ENCODE data around the gene RNF213.
"Not testable (repeated sequence)": the region's sequence is repeated elsewhere in the genome, so short reads cannot be mapped to it uniquely, and the experiment has no call there.

Gene RNF213

DNA sequence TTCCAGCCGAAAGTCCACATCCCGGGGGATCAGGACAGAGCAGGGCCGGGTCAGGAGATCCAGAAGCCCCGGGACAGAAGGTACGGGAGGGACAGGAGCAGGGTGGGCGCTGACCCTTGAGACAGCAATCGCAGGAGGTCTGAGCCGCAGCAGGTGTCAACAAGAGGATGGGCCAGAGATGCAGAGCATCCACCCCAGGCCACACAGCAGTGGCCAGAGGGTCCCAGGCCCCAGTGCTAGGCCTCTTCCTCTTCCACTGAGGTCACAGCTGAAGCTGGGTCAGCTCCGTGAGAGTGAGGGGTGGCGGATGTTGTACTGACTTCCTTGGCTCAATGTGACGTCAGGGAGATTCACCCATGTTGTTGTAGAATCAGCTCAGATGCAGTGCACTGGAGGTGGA is 8.7 kb upstream of the RNF213 start:
- no peak for DNase-seq (ENCODE audit: low read depth)
- TF ChIP-seq, protein P1, sequence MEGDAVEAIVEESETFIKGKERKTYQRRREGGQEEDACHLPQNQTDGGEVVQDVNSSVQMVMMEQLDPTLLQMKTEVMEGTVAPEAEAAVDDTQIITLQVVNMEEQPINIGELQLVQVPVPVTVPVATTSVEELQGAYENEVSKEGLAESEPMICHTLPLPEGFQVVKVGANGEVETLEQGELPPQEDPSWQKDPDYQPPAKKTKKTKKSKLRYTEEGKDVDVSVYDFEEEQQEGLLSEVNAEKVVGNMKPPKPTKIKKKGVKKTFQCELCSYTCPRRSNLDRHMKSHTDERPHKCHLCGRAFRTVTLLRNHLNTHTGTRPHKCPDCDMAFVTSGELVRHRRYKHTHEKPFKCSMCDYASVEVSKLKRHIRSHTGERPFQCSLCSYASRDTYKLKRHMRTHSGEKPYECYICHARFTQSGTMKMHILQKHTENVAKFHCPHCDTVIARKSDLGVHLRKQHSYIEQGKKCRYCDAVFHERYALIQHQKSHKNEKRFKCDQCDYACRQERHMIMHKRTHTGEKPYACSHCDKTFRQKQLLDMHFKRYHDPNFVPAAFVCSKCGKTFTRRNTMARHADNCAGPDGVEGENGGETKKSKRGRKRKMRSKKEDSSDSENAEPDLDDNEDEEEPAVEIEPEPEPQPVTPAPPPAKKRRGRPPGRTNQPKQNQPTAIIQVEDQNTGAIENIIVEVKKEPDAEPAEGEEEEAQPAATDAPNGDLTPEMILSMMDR (IDR thresholded peaks at IDR 0.05; ENCODE audit: low read length, missing control alignments): no peak
- H3K4me3 ChIP-seq (replicated peaks; ENCODE audit: low read depth, low read length): no peak overlapping the region

- no peak overlapping the region for H3K4me3 ChIP-seq (replicated peaks; ENCODE audit: low read depth, low read length)
- TF ChIP-seq, protein P1 (IDR thresholded peaks at IDR 0.05; ENCODE audit: low read length, missing control alignments): peak; percentile 29
- peak; percentile 20 for DNase-seq (ENCODE audit: low read depth)
These were observed 7.8 kb upstream of the RNF213 start for GRCh38 chr17:80252871-80253270.

DNA sequence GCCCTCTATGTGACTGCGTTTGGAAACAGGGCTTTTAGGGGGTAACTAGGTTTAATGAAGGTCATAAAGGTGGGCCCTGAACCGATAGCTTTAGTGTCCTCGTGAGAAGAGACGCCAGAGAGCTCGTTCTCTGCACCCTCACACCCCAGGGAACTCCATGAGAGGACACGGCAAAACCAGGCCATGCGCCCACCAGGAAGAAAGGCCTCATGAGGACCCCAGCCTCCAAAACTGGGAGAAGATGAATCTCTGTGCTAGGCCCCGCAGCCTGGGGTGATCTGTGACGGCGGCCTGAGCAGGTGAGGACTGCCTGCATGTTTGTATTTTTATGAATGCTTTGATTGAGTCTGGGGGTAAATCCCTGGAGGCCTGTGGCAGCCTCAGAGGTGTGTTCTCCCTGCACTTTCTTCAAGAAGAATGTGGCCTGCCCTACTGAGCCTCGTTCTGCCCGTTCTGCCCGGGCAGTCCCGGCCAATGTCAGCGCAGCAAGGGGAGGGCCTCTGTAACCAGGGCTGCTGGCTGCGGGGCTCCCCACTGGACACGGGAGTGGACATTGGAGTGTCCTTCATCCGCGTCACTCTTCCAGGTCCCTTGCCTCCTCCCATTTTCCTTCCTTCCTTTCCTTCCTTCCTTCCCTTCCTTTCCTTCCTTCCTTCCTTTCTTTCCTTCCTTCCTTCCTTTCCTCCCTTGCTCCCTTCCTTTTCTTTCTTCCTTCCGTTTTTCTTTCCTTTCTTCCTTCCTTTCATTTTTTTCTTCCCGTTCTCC is 6.8 kb upstream of the RNF213 start:
- TF ChIP-seq, protein P1 (IDR thresholded peaks at IDR 0.05; ENCODE audit: low read length, missing control alignments): no peak
- no peak for DNase-seq (ENCODE audit: low read depth)
- H3K4me3 ChIP-seq (replicated peaks; ENCODE audit: low read depth, low read length): no peak overlapping the region

DNA sequence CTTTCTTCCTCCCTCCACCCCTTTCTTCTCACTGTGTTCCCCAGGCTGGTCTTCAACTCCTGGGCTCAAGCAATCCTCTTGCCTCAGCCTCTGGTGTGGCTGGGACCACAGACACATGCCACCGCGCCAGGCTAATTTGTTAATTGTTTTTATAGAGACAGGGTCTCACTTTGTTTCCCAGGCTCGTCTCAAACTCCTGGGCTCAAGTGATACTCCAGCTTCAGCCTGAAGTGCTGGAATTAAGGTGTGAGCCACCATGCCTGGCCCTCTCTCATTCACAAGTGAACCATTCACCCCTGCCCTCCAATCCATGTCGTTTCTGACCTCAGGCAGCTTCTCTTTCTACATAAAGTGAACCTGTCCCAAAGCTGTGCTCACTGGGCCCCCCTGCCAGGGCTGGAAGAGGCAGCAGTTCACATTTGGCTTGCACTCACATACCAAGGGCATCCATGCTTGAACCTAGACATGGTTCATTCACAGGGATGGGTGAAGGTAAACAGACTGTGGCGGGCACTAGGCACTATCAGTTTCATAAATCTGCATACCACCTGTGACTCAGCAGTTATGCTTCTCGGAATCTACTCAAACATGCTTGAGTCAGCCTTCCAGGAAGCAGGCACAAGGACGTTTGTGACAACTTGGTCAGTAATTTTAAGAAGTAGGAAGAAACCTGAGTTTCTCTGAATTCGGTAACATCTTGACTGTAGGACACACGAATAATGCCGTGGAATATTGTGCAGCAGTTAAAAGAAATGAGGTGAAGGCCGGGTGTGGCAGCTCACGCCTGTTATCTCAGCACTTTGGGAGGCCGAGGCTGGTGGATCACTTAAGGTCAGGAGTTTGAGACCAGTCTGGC is 6.0 kb upstream of the RNF213 start:
- TF ChIP-seq, protein P1 (IDR thresholded peaks at IDR 0.05; ENCODE audit: low read length, missing control alignments): no peak
- no peak overlapping the region for H3K4me3 ChIP-seq (replicated peaks; ENCODE audit: low read depth, low read length)
- DNase-seq (ENCODE audit: low read depth): peak; percentile 83

GRCh38 chr17:80256034-80256350 is 4.7 kb upstream of the RNF213 start:
- no peak for DNase-seq (ENCODE audit: low read depth)
- H3K4me3 ChIP-seq (replicated peaks; ENCODE audit: low read depth, low read length): no peak overlapping the region
- TF ChIP-seq, protein P1 (IDR thresholded peaks at IDR 0.05; ENCODE audit: low read length, missing control alignments): no peak

DNA sequence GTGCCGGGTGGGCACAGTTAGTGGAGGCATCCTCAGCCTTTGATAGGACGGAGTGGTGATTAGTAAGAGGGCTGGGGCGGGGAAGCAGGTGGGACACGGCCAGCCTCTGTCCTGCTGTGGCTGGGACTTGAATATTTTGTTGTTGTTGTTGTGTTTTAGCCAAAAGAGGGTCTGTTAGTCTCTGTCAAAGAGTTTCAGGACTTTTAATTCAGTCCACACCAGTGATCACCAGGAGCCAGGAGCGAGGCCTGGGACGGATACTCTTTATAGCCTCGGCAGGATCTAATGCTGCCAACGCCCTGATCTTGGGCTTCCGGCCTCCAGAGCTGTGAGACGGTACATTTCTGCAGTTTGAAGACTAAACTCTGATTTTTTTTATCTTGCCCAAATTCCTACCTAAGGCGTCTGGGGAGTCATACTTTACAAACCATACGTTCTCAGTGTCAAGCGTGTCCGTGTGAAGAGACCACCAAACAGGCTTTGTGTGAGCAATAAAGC is 2.9 kb upstream of the RNF213 start:
- no peak overlapping the region for H3K4me3 ChIP-seq (replicated peaks; ENCODE audit: low read depth, low read length)
- no peak for DNase-seq (ENCODE audit: low read depth)
- TF ChIP-seq, protein P1 (IDR thresholded peaks at IDR 0.05; ENCODE audit: low read length, missing control alignments): no peak

GRCh38 chr17:80258296-80258695 is 2.4 kb upstream of the RNF213 start:
- H3K4me3 ChIP-seq (replicated peaks; ENCODE audit: low read depth, low read length); DNase-seq (ENCODE audit: low read depth): not testable (repeated sequence)
